Measurements from ENCODE around the gene TCF12.

TCF12 gene

DNA sequence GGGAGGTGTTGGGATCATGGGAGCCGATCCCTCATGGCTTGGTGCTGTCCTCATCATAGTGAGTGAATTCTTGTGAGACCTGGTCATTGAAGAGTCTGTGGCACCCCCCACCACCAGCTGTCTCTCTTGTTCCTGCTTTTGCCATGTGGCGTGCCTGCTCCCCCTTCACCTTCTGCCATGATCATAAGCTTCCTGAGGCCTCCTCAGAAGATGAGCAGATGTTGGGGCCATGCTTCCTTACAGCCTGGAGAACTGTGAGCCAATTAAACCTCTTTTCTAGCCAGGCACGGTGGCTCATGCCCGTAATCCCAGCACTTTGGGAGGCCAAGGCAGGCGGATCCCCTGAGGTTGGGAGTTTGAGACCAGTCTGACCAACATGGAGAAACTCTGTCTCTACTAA is 420.9 kb downstream of the TCF12 start:
- Histone ChIP-seq H3K27me3 (peaks cover 0 to 4% of the 10 kb centered on the region in 2 donors), H3K9me3 (no peaks in the 10 kb centered on the region), H3K36me3 (no peaks in the 10 kb centered on the region), H3K27ac (no peak overlapping the region), H3K4me3 (no peak overlapping the region), H3K4me1 (peaks cover 0 to 11% (median 0%) of the 10 kb centered on the region in 4 donors)
- TF ChIP-seq, protein P1, sequence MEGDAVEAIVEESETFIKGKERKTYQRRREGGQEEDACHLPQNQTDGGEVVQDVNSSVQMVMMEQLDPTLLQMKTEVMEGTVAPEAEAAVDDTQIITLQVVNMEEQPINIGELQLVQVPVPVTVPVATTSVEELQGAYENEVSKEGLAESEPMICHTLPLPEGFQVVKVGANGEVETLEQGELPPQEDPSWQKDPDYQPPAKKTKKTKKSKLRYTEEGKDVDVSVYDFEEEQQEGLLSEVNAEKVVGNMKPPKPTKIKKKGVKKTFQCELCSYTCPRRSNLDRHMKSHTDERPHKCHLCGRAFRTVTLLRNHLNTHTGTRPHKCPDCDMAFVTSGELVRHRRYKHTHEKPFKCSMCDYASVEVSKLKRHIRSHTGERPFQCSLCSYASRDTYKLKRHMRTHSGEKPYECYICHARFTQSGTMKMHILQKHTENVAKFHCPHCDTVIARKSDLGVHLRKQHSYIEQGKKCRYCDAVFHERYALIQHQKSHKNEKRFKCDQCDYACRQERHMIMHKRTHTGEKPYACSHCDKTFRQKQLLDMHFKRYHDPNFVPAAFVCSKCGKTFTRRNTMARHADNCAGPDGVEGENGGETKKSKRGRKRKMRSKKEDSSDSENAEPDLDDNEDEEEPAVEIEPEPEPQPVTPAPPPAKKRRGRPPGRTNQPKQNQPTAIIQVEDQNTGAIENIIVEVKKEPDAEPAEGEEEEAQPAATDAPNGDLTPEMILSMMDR (IDR thresholded peaks at IDR 0.05): no peak
- intact Hi-C loops (cut with DNase I; ENCODE audit: low total_unique reads): no loop called here
- DNase-seq: no peak
